GM10847 (cell line): ENCODE results near the gene CFAP100.

Experiments
- POLR2A ChIP-seq: IDR thresholded peaks from 2 replicates; pipeline ENCODE4 v1.6.1; 2011; ENCODE audit not compliant: insufficient read length; ENCODE audit errors: extremely low read depth

CFAP100 gene

GRCh38 chr3:126464093-126464492, 69.4 kb downstream of the CFAP100 start:
- TF ChIP-seq POLR2A: no peak

GRCh38 chr3:126464494-126464893, 69.8 kb downstream of the CFAP100 start:
- TF ChIP-seq POLR2A: no peak

- no peak for TF ChIP-seq POLR2A
Observed at GRCh38 chr3:126464997-126465396, 70.3 kb downstream of the CFAP100 start.

GRCh38 chr3:126465928-126466544, 71.3 kb downstream of the CFAP100 start:
- TF ChIP-seq POLR2A: no peak

GRCh38 chr3:126466886-126467610, 72.3 kb downstream of the CFAP100 start:
- no peak for TF ChIP-seq POLR2A

GRCh38 chr3:126467611-126467955, 72.9 kb downstream of the CFAP100 start:
- no peak for TF ChIP-seq POLR2A

GRCh38 chr3:126468028-126468891, 73.6 kb downstream of the CFAP100 start:
- no peak for TF ChIP-seq POLR2A

GRCh38 chr3:126469479-126469878, 74.8 kb downstream of the CFAP100 start:
- no peak for TF ChIP-seq POLR2A

- TF ChIP-seq POLR2A: no peak
Observed at GRCh38 chr3:126472277-126473006, 77.7 kb downstream of the CFAP100 start.

- TF ChIP-seq POLR2A: no peak
Observed at GRCh38 chr3:126473292-126474168, 78.8 kb downstream of the CFAP100 start.

GRCh38 chr3:126474498-126475412, 80.0 kb downstream of the CFAP100 start:
- no peak for TF ChIP-seq POLR2A

GRCh38 chr3:126475413-126476114, 80.9 kb downstream of the CFAP100 start, which contains the start of gene ZXDC:
TSS of gene ZXDC (minus strand) at chr3:126475891. CDS start at chr3:126475865, 26 bp downstream.
- TF ChIP-seq POLR2A: peak; percentile 80
